Tracheal epithelial cell (primary cell): ENCODE results near the gene CEP57. TPM values are rescaled to one million over a fixed set of nuclear protein-coding genes. Genes with fewer than 3 reads are reported as not detected.

Experiments used
- total RNA-seq: library from RNA; depleted of rRNA; stranded (reverse); fragments of >200 nt; gene quantifications from 2 replicates; pipeline ENCODE4 v1.2.1, GENCODE V29; 2014

Gene CEP57
- 34.5 and 62.7 TPM in 2 replicates for total RNA-seq

DNA sequence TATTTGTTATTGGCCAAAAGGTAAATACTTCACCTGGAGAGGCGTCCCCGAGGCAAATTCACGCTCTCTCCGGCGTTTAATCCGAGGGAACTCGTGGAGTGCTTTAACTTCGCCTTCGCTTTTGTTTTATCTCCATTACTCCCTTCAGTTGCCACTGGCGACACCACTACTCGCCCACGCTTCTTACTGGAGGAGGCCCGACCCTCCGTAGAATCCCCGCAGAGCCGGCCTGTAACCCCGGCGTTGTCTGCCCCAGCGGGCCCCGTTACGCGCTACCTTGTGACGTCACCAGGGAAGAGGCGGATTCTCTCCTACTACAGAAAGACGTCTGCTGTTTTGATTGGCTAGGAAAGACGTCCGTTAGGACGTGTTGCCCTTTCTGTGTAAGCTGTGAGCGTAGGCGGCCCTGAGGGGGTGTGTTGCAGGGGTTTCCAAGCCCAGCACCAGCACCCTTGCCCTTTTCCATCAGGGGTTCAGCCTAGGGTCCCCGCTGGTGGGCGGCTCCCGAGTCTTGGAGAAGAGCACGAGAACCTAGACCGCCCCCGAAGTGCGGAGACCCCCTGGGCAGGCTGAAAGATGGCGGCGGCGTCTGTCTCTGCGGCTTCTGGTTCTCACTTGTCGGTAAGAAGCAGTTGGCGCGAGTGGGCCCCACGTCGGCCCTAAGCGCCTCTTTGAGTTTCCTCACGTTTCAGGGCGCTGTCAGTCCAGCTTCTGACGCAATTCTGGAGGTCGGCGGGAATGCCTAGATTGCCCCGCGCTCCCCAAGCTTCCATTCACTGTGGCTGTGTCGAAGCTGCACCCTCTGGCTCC, at the start of gene CEP57:
Gene CEP57 (plus strand): TSS at position 376 of the 810 bp plus-strand sequence. CDS start 201 bp downstream, at position 577.

DNA sequence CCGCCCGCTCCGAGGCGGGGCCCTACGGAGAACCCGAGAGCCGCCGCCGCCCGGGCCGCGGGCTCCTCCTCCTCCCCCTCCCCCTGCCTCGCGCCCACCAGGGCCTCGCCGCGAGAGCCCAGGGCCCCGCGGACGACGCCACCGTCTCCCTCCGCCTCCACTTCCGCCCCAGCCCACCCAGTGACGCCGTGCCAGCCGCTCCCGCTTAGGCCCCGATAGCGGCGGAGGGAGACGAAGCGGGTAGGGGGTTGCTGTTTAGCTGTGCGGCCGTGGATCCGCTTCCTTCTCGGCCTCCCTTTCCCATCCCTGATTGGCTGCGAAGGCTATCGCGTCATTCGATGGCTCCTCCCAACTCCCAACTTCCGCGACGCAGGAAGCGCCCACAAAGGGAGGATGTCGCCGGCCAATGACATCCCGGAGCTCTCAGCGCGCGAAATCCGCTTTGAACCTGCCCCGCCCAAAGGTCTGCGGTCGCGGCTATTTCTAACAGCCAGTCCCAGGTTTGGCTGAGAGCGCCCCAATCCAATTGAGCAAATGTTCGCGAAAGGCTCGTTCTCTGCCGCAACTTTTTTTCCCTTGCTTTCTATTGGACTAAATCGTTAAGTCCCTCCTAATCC, 684 bp upstream of the CEP57 start, which contains the start of gene FAM76B:
Gene FAM76B (minus strand): TSS at position 277 of the 617 bp plus-strand sequence. CDS start 304 bp downstream, outside the sequence.

Other genes starting within 250 kb of the CEP57 start
- 10.1 and 15.6 TPM in 2 replicates for gene FAM76B, start 716 bp upstream of the CEP57 start, total RNA-seq
- gene MTMR2, start 133.6 kb downstream of the CEP57 start, total RNA-seq = 20.5 and 27.5 TPM in 2 replicates